ENCODE measurements around the gene HLA-E.
"Not testable (repeated sequence)": the region's sequence is repeated elsewhere in the genome, so short reads cannot be mapped to it uniquely, and the experiment has no call there.

The HLA-E gene

GRCh38 chr6:30491991-30492952 is 3.0 kb downstream of the HLA-E start:
- no peak overlapping the region for H3K9ac ChIP-seq (ENCODE audit: insufficient read length, low read depth)
- no peak for TF ChIP-seq ZNF274 (IDR thresholded peaks at IDR 0.05; ENCODE audit: low read depth, low read length)
- no peak for TF ChIP-seq YY1 (IDR thresholded peaks at IDR 0.05; ENCODE audit: insufficient read depth, insufficient read length)
- H3K4me1 ChIP-seq (ENCODE audit: insufficient read depth, insufficient read length) = peaks cover 7% of the 10 kb centered on the region
- no peaks in the 10 kb centered on the region for H3K9me3 ChIP-seq (ENCODE audit: insufficient read depth, low read length)
- DNase-seq (ENCODE audit: low read depth, low spot score) = no peak
- H3K36me3 ChIP-seq (ENCODE audit: insufficient read depth, insufficient read length, low read length) = peaks cover 36% of the 10 kb centered on the region
- no peaks in the 10 kb centered on the region for H3K27me3 ChIP-seq (ENCODE audit: insufficient read depth, insufficient read length)
- no peak overlapping the region for H3K4me3 ChIP-seq (ENCODE audit: insufficient read length, low read depth)

- Histone ChIP-seq H3K9me3 (ENCODE audit: insufficient read depth, low read length) (no peaks in the 10 kb centered on the region), H3K36me3 (ENCODE audit: insufficient read depth, insufficient read length, low read length) (peaks cover 36% of the 10 kb centered on the region), H3K9ac (ENCODE audit: insufficient read length, low read depth) (no peak overlapping the region), H3K4me3 (ENCODE audit: insufficient read length, low read depth) (no peak overlapping the region), H3K27me3 (ENCODE audit: insufficient read depth, insufficient read length) (no peaks in the 10 kb centered on the region), H3K4me1 (ENCODE audit: insufficient read depth, insufficient read length) (peaks cover 7% of the 10 kb centered on the region)
- no peak for DNase-seq (ENCODE audit: low read depth, low spot score)
- no peak for TF ChIP-seq SUZ12 (IDR thresholded peaks at IDR 0.05; ENCODE audit: extremely low read depth, insufficient read depth, insufficient read length)
- TF ChIP-seq YY1 (IDR thresholded peaks at IDR 0.05; ENCODE audit: insufficient read depth, insufficient read length) = no peak
- TF ChIP-seq ZNF274 (IDR thresholded peaks at IDR 0.05; ENCODE audit: low read depth, low read length) = no peak
Measured at GRCh38 chr6:30493643-30494250, 4.4 kb downstream of the HLA-E start.

GRCh38 chr6:30494291-30494861 is 5.1 kb downstream of the HLA-E start:
- DNase-seq (ENCODE audit: low read depth, low spot score) = no peak
- TF ChIP-seq YY1 (IDR thresholded peaks at IDR 0.05; ENCODE audit: insufficient read depth, insufficient read length) (no peak), ZNF274 (IDR thresholded peaks at IDR 0.05; ENCODE audit: low read depth, low read length) (no peak)
- Histone ChIP-seq H3K9me3 (ENCODE audit: insufficient read depth, low read length) (no peaks in the 10 kb centered on the region), H3K36me3 (ENCODE audit: insufficient read depth, insufficient read length, low read length) (peaks cover 36% of the 10 kb centered on the region), H3K27me3 (ENCODE audit: insufficient read depth, insufficient read length) (no peaks in the 10 kb centered on the region), H3K9ac (ENCODE audit: insufficient read length, low read depth) (no peak overlapping the region), H3K4me3 (ENCODE audit: insufficient read length, low read depth) (no peak overlapping the region), H3K4me1 (ENCODE audit: insufficient read depth, insufficient read length) (peaks cover 7% of the 10 kb centered on the region)

GRCh38 chr6:30495060-30495459 is 5.8 kb downstream of the HLA-E start:
- not testable (repeated sequence) for H3K4me3 ChIP-seq (ENCODE audit: insufficient read length, low read depth); H3K4me1 ChIP-seq (ENCODE audit: insufficient read depth, insufficient read length); DNase-seq (ENCODE audit: low read depth, low spot score); H3K9ac ChIP-seq (ENCODE audit: insufficient read length, low read depth); H3K27me3 ChIP-seq (ENCODE audit: insufficient read depth, insufficient read length); H3K9me3 ChIP-seq (ENCODE audit: insufficient read depth, low read length)
- H3K36me3 ChIP-seq (ENCODE audit: insufficient read depth, insufficient read length, low read length) = peaks cover 36% of the 10 kb centered on the region

- peaks cover 27% of the 10 kb centered on the region for H3K36me3 ChIP-seq (ENCODE audit: insufficient read depth, insufficient read length, low read length)
- peaks cover 2% of the 10 kb centered on the region for H3K4me1 ChIP-seq (ENCODE audit: insufficient read depth, insufficient read length)
- DNase-seq (ENCODE audit: low read depth, low spot score) = no peak
- H3K27me3 ChIP-seq (ENCODE audit: insufficient read depth, insufficient read length) = no peaks in the 10 kb centered on the region
- no peaks in the 10 kb centered on the region for H3K9me3 ChIP-seq (ENCODE audit: insufficient read depth, low read length)
- no peak overlapping the region for H3K9ac ChIP-seq (ENCODE audit: insufficient read length, low read depth)
- no peak for TF ChIP-seq ZNF274 (IDR thresholded peaks at IDR 0.05; ENCODE audit: low read depth, low read length)
- no peak for TF ChIP-seq SUZ12 (IDR thresholded peaks at IDR 0.05; ENCODE audit: extremely low read depth, insufficient read depth, insufficient read length)
- no peak overlapping the region for H3K4me3 ChIP-seq (ENCODE audit: insufficient read length, low read depth)
Measured at GRCh38 chr6:30495993-30496392, 6.7 kb downstream of the HLA-E start.

GRCh38 chr6:30497261-30497599 is 7.9 kb downstream of the HLA-E start:
- DNase-seq (ENCODE audit: low read depth, low spot score) = not testable (repeated sequence)

GRCh38 chr6:30497714-30498113 is 8.4 kb downstream of the HLA-E start:
- no peak for TF ChIP-seq YY1 (IDR thresholded peaks at IDR 0.05; ENCODE audit: insufficient read depth, insufficient read length)
- TF ChIP-seq ZNF274 (IDR thresholded peaks at IDR 0.05; ENCODE audit: low read depth, low read length) = no peak
- TF ChIP-seq SUZ12 (IDR thresholded peaks at IDR 0.05; ENCODE audit: extremely low read depth, insufficient read depth, insufficient read length) = no peak
- Histone ChIP-seq H3K9me3 (ENCODE audit: insufficient read depth, low read length) (no peaks in the 10 kb centered on the region), H3K9ac (ENCODE audit: insufficient read length, low read depth) (no peak overlapping the region), H3K4me3 (ENCODE audit: insufficient read length, low read depth) (no peak overlapping the region), H3K27me3 (ENCODE audit: insufficient read depth, insufficient read length) (no peaks in the 10 kb centered on the region), H3K4me1 (ENCODE audit: insufficient read depth, insufficient read length) (peaks cover 2% of the 10 kb centered on the region), H3K36me3 (ENCODE audit: insufficient read depth, insufficient read length, low read length) (peaks cover 11% of the 10 kb centered on the region)
- no peak for DNase-seq (ENCODE audit: low read depth, low spot score)

More at GRCh38 chr6:30497261-30497599, 7.9 kb downstream of the HLA-E start:
- not testable (repeated sequence) for H3K9me3 ChIP-seq (ENCODE audit: insufficient read depth, low read length); H3K27me3 ChIP-seq (ENCODE audit: insufficient read depth, insufficient read length); H3K4me3 ChIP-seq (ENCODE audit: insufficient read length, low read depth); H3K9ac ChIP-seq (ENCODE audit: insufficient read length, low read depth); H3K4me1 ChIP-seq (ENCODE audit: insufficient read depth, insufficient read length)
- peaks cover 16% of the 10 kb centered on the region for H3K36me3 ChIP-seq (ENCODE audit: insufficient read depth, insufficient read length, low read length)

GRCh38 chr6:30498705-30499104 is 9.4 kb downstream of the HLA-E start:
- H3K4me1 ChIP-seq (ENCODE audit: insufficient read depth, insufficient read length); H3K27me3 ChIP-seq (ENCODE audit: insufficient read depth, insufficient read length); H3K9me3 ChIP-seq (ENCODE audit: insufficient read depth, low read length); H3K4me3 ChIP-seq (ENCODE audit: insufficient read length, low read depth); H3K36me3 ChIP-seq (ENCODE audit: insufficient read depth, insufficient read length, low read length); H3K9ac ChIP-seq (ENCODE audit: insufficient read length, low read depth); DNase-seq (ENCODE audit: low read depth, low spot score): not testable (repeated sequence)
